Keratinocyte (primary cell): ENCODE results near the gene LRRC4C. TPM values are rescaled to one million over a fixed set of nuclear protein-coding genes. Genes with fewer than 3 reads are reported as not detected.

Experiments
- DNase-seq: peaks from one replicate; pipeline ENCODE4 v3.0.0-alpha.2; 2011; ENCODE audit warnings: low read depth, missing footprints, low spot score
- FAIRE-seq: peaks from 2 replicates; lab custom pipeline; 2011; peaks lifted over from hg19 to GRCh38; lab: Jason Lieb, UNC
- H2AFZ ChIP-seq: 2 replicates; pipeline ENCODE4 v1.6.0; 2012; ENCODE audit warnings: low read length, control low read depth, inconsistent platforms; ENCODE audit not compliant: control insufficient read depth
- H3K27ac ChIP-seq: 2 replicates; pipeline ENCODE4 v1.5.1; 2011; ENCODE audit warnings: low read length; ENCODE audit not compliant: control insufficient read depth, insufficient read depth
- H3K27me3 ChIP-seq: 3 replicates; pipeline ENCODE4 v1.6.0; 2011; ENCODE audit warnings: low read length; ENCODE audit not compliant: control insufficient read depth, insufficient read depth; ENCODE audit errors: extremely low read depth
- H3K36me3 ChIP-seq, 2 experiments: 2 replicates in 1 of 2; 3 replicates in 1 of 2; pipeline ENCODE4 v1.5.1; 2011; ENCODE audit warnings: low read length in 2 of 2, mild to moderate bottlenecking in 1 of 2; ENCODE audit not compliant: control insufficient read depth in 2 of 2, insufficient read depth in 2 of 2; ENCODE audit errors: extremely low read depth in 1 of 2
- H3K4me1 ChIP-seq: 3 replicates; pipeline ENCODE4 v1.5.1; 2011; ENCODE audit warnings: low read length; ENCODE audit not compliant: control insufficient read depth, insufficient read depth; ENCODE audit errors: extremely low read depth
- H3K4me2 ChIP-seq: 3 replicates; pipeline ENCODE4 v1.6.0; 2011; ENCODE audit warnings: low read depth, low read length; ENCODE audit not compliant: control insufficient read depth, insufficient read depth; ENCODE audit errors: extremely low read depth
- H3K4me3 ChIP-seq, 3 experiments: fragments of 200-600 bp in 1 of 3; sonication (generic) in 1 of 3; 2 replicates in 2 of 3; 3 replicates in 1 of 3; pipeline ENCODE4 v1.5.1; 2011 to 2016; ENCODE audit warnings: low read length in 3 of 3, mild to moderate bottlenecking in 3 of 3, control low read depth in 2 of 3, inconsistent platforms in 1 of 3, low read depth in 1 of 3, mixed read lengths in 1 of 3, mixed run types in 1 of 3, moderate library complexity in 1 of 3; ENCODE audit not compliant: control insufficient read depth in 2 of 3, insufficient read depth in 2 of 3; ENCODE audit errors: extremely low read depth in 1 of 3
- H3K79me2 ChIP-seq: 2 replicates; pipeline ENCODE4 v1.6.0; 2012; ENCODE audit warnings: low read length; ENCODE audit not compliant: control insufficient read depth, insufficient read depth
- H3K9ac ChIP-seq: 3 replicates; pipeline ENCODE4 v1.6.0; 2011; ENCODE audit warnings: low read length; ENCODE audit not compliant: control insufficient read depth, insufficient read depth; ENCODE audit errors: extremely low read depth
- H3K9me1 ChIP-seq: 3 replicates; pipeline ENCODE4 v1.6.0; 2011; ENCODE audit warnings: low read length; ENCODE audit not compliant: control insufficient read depth, insufficient read depth; ENCODE audit errors: extremely low read depth
- H3K9me3 ChIP-seq: 2 replicates; pipeline ENCODE4 v1.5.1; 2012; ENCODE audit warnings: low read depth, low read length; ENCODE audit not compliant: control insufficient read depth
- H4K20me1 ChIP-seq: 3 replicates; pipeline ENCODE4 v1.6.0; 2011; ENCODE audit warnings: low read length; ENCODE audit not compliant: control insufficient read depth, insufficient read depth; ENCODE audit errors: extremely low read depth
- EZH2 ChIP-seq: IDR thresholded peaks from one replicate; pipeline ENCODE4 v1.6.1; 2012; ENCODE audit warnings: inconsistent platforms, mild to moderate bottlenecking, low read length, moderate library complexity
- dilution Hi-C: fragments of 300-500 bp; cut with MboI; formaldehyde crosslinking; loops from one replicate; pipeline ENCODE4 v1.7.0; 2020; ENCODE audit warnings: low sequenced_read_pairs; ENCODE audit not compliant: extremely low pct_ligation_motif_present
- polyA plus RNA-seq, 5 experiments: library from polyadenylated mRNA; depleted of rRNA in 3 of 5; stranded (reverse) in 3 of 5; stranded (forward) in 1 of 5; unstranded in 1 of 5; fragments of >200 nt; gene quantifications; 1 replicate in 1 of 5; 2 replicates in 3 of 5; 3 replicates in 1 of 5; pipeline versions ENCODE4 v1.2.1 to v1.2.3, GENCODE V29; 2011 to 2012; ENCODE audit warnings: missing spikeins in 2 of 5, low read depth in 1 of 5, low replicate concordance in 1 of 5
- TF ChIP-seq, protein P1 (sequence below), 3 experiments: IDR thresholded peaks in 1 of 3; conservative IDR thresholded peaks in 1 of 3; optimal IDR thresholded peaks in 1 of 3; 2 replicates in 2 of 3; 3 replicates in 1 of 3; pipeline versions ENCODE3 to v1.5.1; 2011; ENCODE audit warnings: low read length in 3 of 3, mild to moderate bottlenecking in 3 of 3, moderate library complexity in 2 of 3, control low read depth in 1 of 3, inconsistent platforms in 1 of 3; ENCODE audit not compliant: insufficient read depth in 2 of 3; ENCODE audit errors: extremely low read depth in 1 of 3

Gene LRRC4C
- polyA plus RNA-seq, 1 donor (not counting 4 experiments of a cell fraction or from before 2014, with no cell fraction given) = not detected

DNA sequence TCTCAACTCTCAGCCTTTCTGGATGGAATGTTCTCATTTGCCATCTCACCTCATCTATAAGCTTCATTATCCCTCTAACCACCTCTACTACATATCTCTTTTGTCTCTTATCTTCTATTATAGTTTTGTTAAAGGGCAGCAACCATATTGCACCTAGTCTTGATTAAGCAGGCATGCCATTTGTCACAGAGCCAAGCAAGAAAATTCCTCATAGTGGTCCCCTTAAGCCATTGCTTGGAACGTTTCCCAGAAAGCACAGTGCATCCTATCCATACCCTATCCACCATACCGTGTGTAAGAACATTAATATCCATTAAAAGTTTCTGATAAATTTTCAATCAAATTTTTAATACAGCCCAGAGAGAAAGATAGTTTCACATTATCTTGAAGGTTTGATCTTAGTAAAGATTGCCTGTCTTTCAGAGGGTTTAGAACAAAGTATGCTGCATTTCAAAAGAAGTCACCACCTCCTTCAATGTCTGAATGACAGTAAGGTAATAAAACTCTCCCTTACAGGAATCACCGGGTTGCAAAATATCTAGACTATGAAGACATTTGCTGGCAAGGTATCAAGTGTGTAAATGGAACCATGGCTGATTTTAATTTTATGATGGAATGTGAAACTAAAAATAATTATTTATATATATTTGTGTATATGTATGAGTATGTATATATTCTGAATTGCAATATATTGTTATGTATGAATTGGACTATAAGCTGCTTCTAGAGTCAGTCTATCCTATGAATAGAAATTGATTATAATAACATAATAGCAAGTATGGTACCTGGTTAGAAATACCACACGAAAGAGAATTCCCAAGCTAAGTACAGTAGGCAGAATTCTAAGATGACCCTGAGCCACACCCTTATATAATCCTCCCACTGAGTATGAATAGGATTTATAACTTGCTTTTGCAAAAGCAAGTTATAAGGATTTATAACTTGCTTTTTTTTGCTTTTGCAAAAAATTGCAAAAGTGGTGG is 1296.3 kb downstream of the LRRC4C start:
- Histone ChIP-seq H3K27me3 (no peaks in the 10 kb centered on the region), H4K20me1 (no peaks in the 10 kb centered on the region), H3K4me2 (no peak overlapping the region), H3K9me1 (no peaks in the 10 kb centered on the region), H2AFZ (no peak overlapping the region), H3K36me3 (no peaks in the 10 kb centered on the region), H3K9ac (no peak overlapping the region), H3K4me1 (no peaks in the 10 kb centered on the region), H3K9me3 (no peaks in the 10 kb centered on the region), H3K79me2 (no peaks in the 10 kb centered on the region), H3K27ac (no peak overlapping the region), H3K4me3 (no peak overlapping the region)
- TF ChIP-seq, protein P1, sequence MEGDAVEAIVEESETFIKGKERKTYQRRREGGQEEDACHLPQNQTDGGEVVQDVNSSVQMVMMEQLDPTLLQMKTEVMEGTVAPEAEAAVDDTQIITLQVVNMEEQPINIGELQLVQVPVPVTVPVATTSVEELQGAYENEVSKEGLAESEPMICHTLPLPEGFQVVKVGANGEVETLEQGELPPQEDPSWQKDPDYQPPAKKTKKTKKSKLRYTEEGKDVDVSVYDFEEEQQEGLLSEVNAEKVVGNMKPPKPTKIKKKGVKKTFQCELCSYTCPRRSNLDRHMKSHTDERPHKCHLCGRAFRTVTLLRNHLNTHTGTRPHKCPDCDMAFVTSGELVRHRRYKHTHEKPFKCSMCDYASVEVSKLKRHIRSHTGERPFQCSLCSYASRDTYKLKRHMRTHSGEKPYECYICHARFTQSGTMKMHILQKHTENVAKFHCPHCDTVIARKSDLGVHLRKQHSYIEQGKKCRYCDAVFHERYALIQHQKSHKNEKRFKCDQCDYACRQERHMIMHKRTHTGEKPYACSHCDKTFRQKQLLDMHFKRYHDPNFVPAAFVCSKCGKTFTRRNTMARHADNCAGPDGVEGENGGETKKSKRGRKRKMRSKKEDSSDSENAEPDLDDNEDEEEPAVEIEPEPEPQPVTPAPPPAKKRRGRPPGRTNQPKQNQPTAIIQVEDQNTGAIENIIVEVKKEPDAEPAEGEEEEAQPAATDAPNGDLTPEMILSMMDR (optimal IDR thresholded peaks at IDR 0.05 in 1 of 3, IDR thresholded peaks at IDR 0.05 in 1 of 3, conservative IDR thresholded peaks at IDR 0.05 in 1 of 3; ENCODE audit: extremely low read depth in 1 of 3, insufficient read depth in 2 of 3, low read length in 3 of 3) = no peak
- no peak for TF ChIP-seq EZH2
- DNase-seq (no peak), FAIRE-seq (no peak)
- dilution Hi-C loops = no loop called here

DNA sequence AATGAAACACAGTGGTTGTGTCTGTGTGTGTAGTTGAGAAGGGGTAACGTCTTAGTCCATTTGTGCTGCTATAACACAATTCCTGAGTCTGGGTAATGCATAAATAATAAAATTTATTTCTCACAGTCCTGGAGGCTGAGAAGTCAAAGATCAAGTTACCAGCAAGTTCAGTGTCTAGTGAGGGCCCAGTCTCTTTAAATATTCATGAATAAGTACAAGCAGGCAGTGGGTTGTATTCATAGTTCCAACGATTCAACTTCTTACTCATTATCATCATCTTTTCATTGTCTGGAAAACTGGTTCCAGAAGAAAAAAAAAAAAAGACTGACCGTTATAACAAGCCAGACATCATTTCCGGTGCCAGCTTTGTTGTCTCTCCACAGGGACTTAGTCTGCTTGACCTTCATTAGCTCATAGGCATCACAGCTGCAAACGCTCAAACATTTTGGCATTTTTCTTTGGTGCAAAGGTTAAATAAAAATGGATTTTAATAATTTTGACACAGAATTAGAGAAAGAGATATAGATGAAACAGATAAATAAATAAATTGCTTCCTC is 1297.5 kb downstream of the LRRC4C start:
- DNase-seq (no peak), FAIRE-seq (no peak)
- Histone ChIP-seq H3K79me2 (no peaks in the 10 kb centered on the region), H3K27ac (no peak overlapping the region), H3K9me1 (no peaks in the 10 kb centered on the region), H2AFZ (no peak overlapping the region), H3K9ac (no peak overlapping the region), H3K9me3 (no peaks in the 10 kb centered on the region), H3K4me1 (no peaks in the 10 kb centered on the region), H3K4me2 (no peak overlapping the region), H4K20me1 (no peaks in the 10 kb centered on the region), H3K27me3 (no peaks in the 10 kb centered on the region), H3K36me3 (no peaks in the 10 kb centered on the region), H3K4me3 (no peak overlapping the region)
- dilution Hi-C loops = no loop called here
- TF ChIP-seq EZH2 = no peak
- TF ChIP-seq, protein P1 (optimal IDR thresholded peaks at IDR 0.05 in 1 of 3, IDR thresholded peaks at IDR 0.05 in 1 of 3, conservative IDR thresholded peaks at IDR 0.05 in 1 of 3; ENCODE audit: extremely low read depth in 1 of 3, insufficient read depth in 2 of 3, low read length in 3 of 3) = no peak
